Uterus (tissue), 4 donors: ENCODE data around the gene EPHA10. TPM values are rescaled to one million over a fixed set of nuclear protein-coding genes. Genes with fewer than 3 reads are reported as not detected.

Source experiments
- DNase-seq, 2 donors: peaks; one replicate each; pipeline ENCODE4 v3.0.0-alpha.2; 2019 to 2020
- H3K27ac ChIP-seq, 2 donors: fragments of 200-600 bp; sonication (generic); 1 replicate in 1 of 2; 2 replicates in 1 of 2; pipeline ENCODE4 v1.5.1; 2016 to 2018
- H3K27me3 ChIP-seq, 2 donors: fragments of 200-600 bp; sonication (generic); one replicate each; pipeline ENCODE4 v1.5.1; 2018 to 2019; ENCODE audit warnings: control low read depth in 1 of 2
- H3K36me3 ChIP-seq, 2 donors: fragments of 200-600 bp; sonication (generic); one replicate each; pipeline ENCODE4 v1.5.1; 2019; ENCODE audit warnings: control low read depth in 1 of 2
- H3K4me1 ChIP-seq, 2 donors: fragments of 200-600 bp; sonication (generic); one replicate each; pipeline ENCODE4 v1.5.1; 2018 to 2019; ENCODE audit warnings: control low read depth in 1 of 2
- H3K4me3 ChIP-seq, 2 donors: fragments of 200-600 bp; sonication (generic); 1 replicate in 1 of 2; 2 replicates in 1 of 2; pipeline ENCODE4 v1.5.1; 2018 to 2019; ENCODE audit warnings: mild to moderate bottlenecking in 1 of 2
- H3K9me3 ChIP-seq, 2 donors: fragments of 200-600 bp; sonication (generic); one replicate each; pipeline ENCODE4 v1.5.1; 2019; ENCODE audit warnings: control low read depth in 1 of 2
- CTCF ChIP-seq, 4 experiments: fragments of 200-600 bp in 2 of 4; fragments of 450-650 bp in 2 of 4; sonication (generic) in 2 of 4; IDR thresholded peaks; one replicate each; pipeline ENCODE4 v1.5.1; 2016 to 2019; ENCODE audit warnings: antibody characterized with exemption in 4 of 4, mild to moderate bottlenecking in 2 of 4, moderate library complexity in 1 of 4
- POLR2A ChIP-seq, 2 donors: fragments of 450-650 bp; IDR thresholded peaks; one replicate each; pipeline ENCODE4 v1.6.1; 2016; ENCODE audit warnings: antibody characterized with exemption in 2 of 2, mild to moderate bottlenecking in 1 of 2, moderate library complexity in 1 of 2
- intact Hi-C: fragments of 100-400 bp; cut with DNase I; formaldehyde crosslinking; loops from one replicate; pipeline ENCODE4 v1.15.1; 2023; ENCODE audit warnings: low total_unique reads
- total RNA-seq, 4 donors: library from RNA; depleted of rRNA in 3 of 4; stranded (reverse); fragments of >200 nt in 3 of 4; gene quantifications; one replicate each; pipeline versions ENCODE4 v1.1.0 to v1.2.4, GENCODE V29; 2014 to 2023
- donor health status: DM: yes; HTN: yes; CAD: no.

The EPHA10 gene
- total RNA-seq: under 1 TPM in 2 of 4 donors, not detected in 2; 0.41 to 0.67 TPM

DNA sequence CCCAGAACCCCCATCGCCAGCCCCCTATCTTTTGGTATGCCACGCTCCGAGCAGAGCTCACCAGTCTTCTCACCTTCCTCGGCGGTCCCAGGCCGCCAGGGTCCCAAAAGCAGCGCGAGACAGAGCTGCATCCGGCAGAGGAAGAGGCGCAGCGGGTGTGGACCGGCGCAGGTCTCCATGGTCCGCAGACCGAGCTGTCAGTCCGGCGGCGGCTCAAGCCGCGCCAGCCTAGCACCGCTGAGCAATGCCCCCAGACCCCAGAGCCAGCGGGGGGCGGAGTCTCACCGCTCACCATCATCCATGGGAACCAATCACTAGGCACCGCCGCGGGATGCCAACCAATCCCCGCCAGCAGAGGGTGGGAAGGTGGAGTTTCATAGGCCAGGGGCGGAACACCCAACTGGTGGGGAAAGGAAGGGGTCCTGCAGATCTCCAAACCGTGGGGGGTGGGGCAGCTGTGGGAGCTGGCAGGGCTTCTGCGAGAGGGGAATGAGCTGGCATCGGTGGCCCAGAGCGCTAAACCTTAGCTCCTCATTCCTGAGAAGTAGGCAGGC, at the start of gene EPHA10:
Gene EPHA10, minus strand, starts transcription at position 233 of the 554 bp plus-strand sequence. Its CDS starts 54 bp downstream, at position 179.
- Histone ChIP-seq H3K27ac (no peak within 1 kb of the TSS), H3K4me3 (no peak within 1 kb of the TSS), H3K4me1 (no peaks in the 10 kb centered on the region), H3K9me3 (no peaks in the 10 kb centered on the region), H3K36me3 (no peaks in the 10 kb centered on the region), H3K27me3 (peaks cover 6 to 19% of the 10 kb centered on the region in 2 donors)
- intact Hi-C loops: no loop called here
- DNase-seq: no peak
- TF ChIP-seq POLR2A (IDR thresholded peaks at IDR 0.05): no peak
- TF ChIP-seq CTCF (IDR thresholded peaks at IDR 0.05): no peak

DNA sequence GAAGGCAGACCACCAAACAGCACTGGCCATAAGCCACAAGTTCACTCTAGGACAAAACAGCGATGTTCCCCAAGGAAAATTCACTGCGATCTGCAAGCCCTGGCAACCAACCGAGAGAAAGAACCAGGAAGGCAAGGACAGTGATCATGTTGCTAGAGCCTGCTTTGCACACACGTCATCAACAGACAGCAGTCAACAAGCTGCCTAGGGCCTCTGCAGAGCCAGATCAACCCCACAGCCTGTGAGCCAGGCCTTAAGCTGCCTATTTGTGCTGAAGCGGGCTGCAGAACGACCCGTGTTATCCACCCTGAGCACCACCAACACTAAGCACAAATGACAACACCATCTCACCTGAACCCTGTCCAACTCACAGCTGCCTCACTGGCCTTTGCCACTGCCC, 49.3 kb upstream of the EPHA10 start:
- DNase-seq: no peak
- TF ChIP-seq CTCF (IDR thresholded peaks at IDR 0.05) (no peak), POLR2A (IDR thresholded peaks at IDR 0.05) (no peak)
- Histone ChIP-seq H3K4me1 (no peaks in the 10 kb centered on the region), H3K27me3 (no peaks in the 10 kb centered on the region), H3K9me3 (no peaks in the 10 kb centered on the region), H3K4me3 (no peak overlapping the region), H3K27ac (no peak overlapping the region), H3K36me3 (no peaks in the 10 kb centered on the region)
- intact Hi-C loops: no loop called here

DNA sequence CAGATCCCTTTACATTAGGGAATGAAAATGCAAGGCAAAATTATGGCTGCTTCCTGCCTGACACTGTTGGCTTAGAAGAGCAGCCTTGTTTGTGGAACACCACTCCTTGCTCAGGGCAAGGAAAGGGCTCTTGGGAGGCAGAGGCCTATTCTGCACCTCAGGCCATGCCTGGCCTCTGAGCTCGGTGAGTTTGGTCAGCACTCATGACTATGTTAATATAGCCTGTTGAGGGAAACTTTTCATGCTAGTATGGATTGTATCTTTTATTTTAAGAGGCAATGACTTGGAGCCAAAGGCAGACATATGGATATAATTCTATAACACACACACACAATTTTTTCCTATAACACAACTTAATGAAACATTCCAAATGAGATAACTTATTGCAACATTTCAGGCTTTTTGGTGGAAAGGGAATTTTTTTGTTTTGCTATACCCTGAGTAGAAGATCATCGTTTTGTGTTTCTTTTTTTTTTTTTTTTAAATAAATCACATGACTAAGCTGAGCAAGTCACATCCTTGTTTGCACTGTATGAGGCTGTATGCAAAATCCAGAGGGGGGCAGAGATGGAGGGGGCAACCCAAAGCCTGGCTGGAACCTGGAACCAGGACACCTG, 48.7 kb upstream of the EPHA10 start:
- DNase-seq: no peak
- no peak overlapping the region for H3K4me3 ChIP-seq
- TF ChIP-seq POLR2A (IDR thresholded peaks at IDR 0.05) (no peak), CTCF (IDR thresholded peaks at IDR 0.05) (no peak)
- H3K36me3 ChIP-seq: no peaks in the 10 kb centered on the region
- intact Hi-C loops: no loop called here
- H3K27ac ChIP-seq: no peak overlapping the region
- H3K4me1 ChIP-seq: peaks cover 0 to 4% of the 10 kb centered on the region in 2 donors
- no peaks in the 10 kb centered on the region for H3K27me3 ChIP-seq
- H3K9me3 ChIP-seq: no peaks in the 10 kb centered on the region

DNA sequence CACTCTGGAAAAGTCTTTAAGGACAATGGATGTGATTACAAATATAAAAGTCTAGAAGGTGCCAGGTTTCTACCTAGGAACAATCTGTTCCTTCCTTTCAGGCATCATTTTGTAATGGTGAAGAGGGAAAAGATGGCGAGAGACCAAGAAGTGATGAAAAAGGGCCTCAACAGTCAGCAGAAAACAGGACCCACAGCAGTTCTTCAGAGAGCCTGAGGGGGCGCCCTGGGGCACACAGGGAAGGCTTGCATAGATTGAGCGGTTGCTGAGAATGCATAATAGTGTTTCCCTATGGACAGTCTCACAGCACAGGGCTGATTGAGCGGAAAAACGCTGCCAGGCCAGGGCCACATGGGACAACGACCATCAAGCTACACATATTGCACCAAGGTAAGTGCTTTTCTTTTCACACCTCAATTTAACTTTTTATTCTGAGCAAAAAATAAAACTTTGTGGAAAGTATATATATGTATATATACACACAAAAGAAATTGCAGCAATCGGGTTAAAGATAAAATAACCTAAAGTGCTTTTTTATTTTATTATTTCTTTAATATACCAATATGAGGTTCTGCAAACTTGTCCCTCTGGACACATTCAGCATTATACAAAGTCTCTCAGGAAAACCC, 46.2 kb upstream of the EPHA10 start:
- no peak overlapping the region for H3K27ac ChIP-seq

More for the DNA sequence above, 46.2 kb upstream of the EPHA10 start:
- DNase-seq: peak; percentile 49 to 50
- H3K27me3 ChIP-seq: no peaks in the 10 kb centered on the region
- intact Hi-C loops: no loop called here
- peaks cover 11 to 14% of the 10 kb centered on the region in 2 donors for H3K4me1 ChIP-seq
- TF ChIP-seq CTCF (IDR thresholded peaks at IDR 0.05) (peak; percentile 31 to 68 (median 48)), POLR2A (IDR thresholded peaks at IDR 0.05) (no peak)
- no peaks in the 10 kb centered on the region for H3K36me3 ChIP-seq
- H3K4me3 ChIP-seq: no peak overlapping the region
- H3K9me3 ChIP-seq: no peaks in the 10 kb centered on the region
